Stimulated activated CD4-positive, alpha-beta T cell treated with anti-CD3 and anti-CD28 coated beads, TNF-alpha, amount 100 ng/mL, for 24 hours (primary cell): Measurements from ENCODE around the gene MRPL2.
"Not testable (repeated sequence)": the region's sequence is repeated elsewhere in the genome, so short reads cannot be mapped to it uniquely, and the experiment has no call there.

Experiments used
- DNase-seq, 3 experiments: peaks; one replicate each; pipeline ENCODE4 v3.0.0-alpha.2; 2020; ENCODE audit warnings: low read depth in 3 of 3

Gene MRPL2

GRCh38 chr6:43053545-43054205 lies 5.6 kb downstream of the MRPL2 start, which contains the start of gene CUL7:
TSS of gene CUL7 (minus strand) at chr6:43053851. CDS start at chr6:43052788, 1,063 bp downstream.
- peak; percentile 83 to 92 (median 89) for DNase-seq

- DNase-seq, result peak in 2 of 3 experiments; percentile 6 to 25
Measured at GRCh38 chr6:43052842-43053544, 6.2 kb downstream of the MRPL2 start.

GRCh38 chr6:43052225-43052841 lies 6.9 kb downstream of the MRPL2 start:
- DNase-seq, result no peak

GRCh38 chr6:43050981-43051380 lies 8.3 kb downstream of the MRPL2 start:
- DNase-seq, result no peak

- DNase-seq, result no peak
Measured at GRCh38 chr6:43047998-43048397, 11.2 kb downstream of the MRPL2 start.

- no peak for DNase-seq
Measured at GRCh38 chr6:43045371-43045930, 13.8 kb downstream of the MRPL2 start.

- no peak for DNase-seq
Measured at GRCh38 chr6:43043310-43043709, 15.9 kb downstream of the MRPL2 start.

GRCh38 chr6:43041475-43041874 lies 17.8 kb downstream of the MRPL2 start:
- DNase-seq, result not testable (repeated sequence)

- no peak for DNase-seq
Measured at GRCh38 chr6:43040542-43041257, 18.5 kb downstream of the MRPL2 start.

GRCh38 chr6:43038727-43039126 lies 20.5 kb downstream of the MRPL2 start:
- no peak for DNase-seq

GRCh38 chr6:43037706-43038105 lies 21.5 kb downstream of the MRPL2 start:
- DNase-seq, result no peak

GRCh38 chr6:43037197-43037596 lies 22.0 kb downstream of the MRPL2 start:
- no peak for DNase-seq

GRCh38 chr6:43036712-43037111 lies 22.5 kb downstream of the MRPL2 start:
- DNase-seq, result no peak

GRCh38 chr6:43035495-43036194 lies 23.6 kb downstream of the MRPL2 start:
- no peak for DNase-seq

- no peak for DNase-seq
Measured at GRCh38 chr6:43034190-43034525, 25.1 kb downstream of the MRPL2 start.

GRCh38 chr6:43033496-43034189 lies 25.6 kb downstream of the MRPL2 start:
- no peak for DNase-seq

GRCh38 chr6:43032326-43032725 lies 26.9 kb downstream of the MRPL2 start:
- DNase-seq, result no peak

- no peak for DNase-seq
Measured at GRCh38 chr6:43029120-43029519, 30.1 kb downstream of the MRPL2 start.

GRCh38 chr6:43026365-43026764 lies 32.9 kb downstream of the MRPL2 start:
- DNase-seq, result no peak

GRCh38 chr6:43024436-43024835 lies 34.8 kb downstream of the MRPL2 start:
- no peak for DNase-seq
